Breast epithelium (tissue), 4 donors: Measurements from ENCODE around the gene PTPRM. TPM values are rescaled to one million over a fixed set of nuclear protein-coding genes. Genes with fewer than 3 reads are reported as not detected.

Experiments used
- DNase-seq, 2 donors: peaks; one replicate each; pipeline ENCODE4 v3.0.0-alpha.2; 2019; ENCODE audit warnings: low spot score in 2 of 2
- H3K27ac ChIP-seq, 2 donors: fragments of 200-600 bp; sonication (generic) in 1 of 2; one replicate each; pipeline ENCODE4 v1.5.1; 2016 to 2019; ENCODE audit warnings: mild to moderate bottlenecking in 1 of 2
- H3K27me3 ChIP-seq, 2 donors: fragments of 200-600 bp; sonication (generic) in 1 of 2; one replicate each; pipeline versions ENCODE4 v1.5.1 to v1.6.0; 2017 to 2019; ENCODE audit warnings: control low read depth in 1 of 2, mild to moderate bottlenecking in 1 of 2
- H3K36me3 ChIP-seq: fragments of 200-600 bp; one replicate; pipeline ENCODE4 v1.5.1; 2019
- H3K4me1 ChIP-seq, 2 donors: fragments of 200-600 bp; sonication (generic); one replicate each; pipeline ENCODE4 v1.5.1; 2016 to 2019; ENCODE audit warnings: control low read depth in 1 of 2
- H3K4me3 ChIP-seq, 3 donors: fragments of 200-600 bp; sonication (generic); 1 replicate in 2 of 3; 2 replicates in 1 of 3; pipeline ENCODE4 v1.5.1; 2016 to 2019; ENCODE audit warnings: mild to moderate bottlenecking in 3 of 3, moderate library complexity in 2 of 3
- H3K9me3 ChIP-seq, 2 donors: fragments of 200-600 bp; sonication (generic) in 1 of 2; one replicate each; pipeline ENCODE4 v1.5.1; 2016 to 2019; ENCODE audit warnings: control low read depth in 1 of 2
- CTCF ChIP-seq, 3 donors: fragments of 450-650 bp; IDR thresholded peaks; one replicate each; pipeline ENCODE4 v1.5.1; 2016 to 2017; ENCODE audit warnings: antibody characterized with exemption in 3 of 3, mild to moderate bottlenecking in 3 of 3, moderate library complexity in 3 of 3
- POLR2A ChIP-seq: fragments of 450-650 bp; IDR thresholded peaks from one replicate; pipeline ENCODE4 v1.6.1; 2016; ENCODE audit warnings: antibody characterized with exemption, mild to moderate bottlenecking, moderate library complexity
- POLR2AphosphoS5 ChIP-seq, 3 donors: sonication (generic); formaldehyde crosslinking; IDR thresholded peaks; one replicate each; pipeline ENCODE4 v1.6.1; 2017; ENCODE audit warnings: antibody characterized with exemption in 3 of 3
- intact Hi-C: fragments of 100-400 bp; cut with DNase I; formaldehyde crosslinking; loops from one replicate; pipeline ENCODE4 v1.15.1; 2023; ENCODE audit warnings: low total_unique reads
- total RNA-seq, 3 donors: library from RNA; depleted of rRNA; stranded (reverse); fragments of >200 nt; gene quantifications; one replicate each; pipeline ENCODE4 v1.1.0, GENCODE V29; 2016

PTPRM gene
- total RNA-seq, 3 donors from 2014 or later: 41.7 to 181 (median 140) TPM

- Histone ChIP-seq H3K9me3 (peaks cover 5 to 9% of the 10 kb centered on the region in 2 donors), H3K4me1 (no peaks in the 10 kb centered on the region), H3K27ac (no peak overlapping the region), H3K27me3 (no peaks in the 10 kb centered on the region), H3K36me3 (no peaks in the 10 kb centered on the region), H3K4me3 (no peak overlapping the region)
- no peak for DNase-seq
- intact Hi-C loops: no loop called here
- TF ChIP-seq POLR2A (no peak), POLR2AphosphoS5 (IDR thresholded peaks at IDR 0.05) (no peak)
Observed at GRCh38 chr18:7809455-7809854, 242.3 kb downstream of the PTPRM start.

- Histone ChIP-seq H3K9me3 (peaks cover 9 to 14% of the 10 kb centered on the region in 2 donors), H3K27ac (no peak overlapping the region), H3K27me3 (no peaks in the 10 kb centered on the region), H3K4me3 (no peak overlapping the region), H3K4me1 (no peaks in the 10 kb centered on the region), H3K36me3 (no peaks in the 10 kb centered on the region)
- intact Hi-C loops: no loop called here
- no peak for DNase-seq
- no peak for TF ChIP-seq POLR2AphosphoS5 (IDR thresholded peaks at IDR 0.05)
- TF ChIP-seq CTCF (IDR thresholded peaks at IDR 0.05): no peak
- TF ChIP-seq POLR2A: no peak
Observed at GRCh38 chr18:7809978-7810377, 242.9 kb downstream of the PTPRM start.

GRCh38 chr18:7812431-7813063 is 245.4 kb downstream of the PTPRM start:
- no peaks in the 10 kb centered on the region for H3K36me3 ChIP-seq
- no peaks in the 10 kb centered on the region for H3K4me1 ChIP-seq
- H3K4me3 ChIP-seq: no peak overlapping the region
- TF ChIP-seq CTCF (IDR thresholded peaks at IDR 0.05) (no peak), POLR2AphosphoS5 (IDR thresholded peaks at IDR 0.05) (no peak), POLR2A (no peak)
- peaks cover 15 to 20% of the 10 kb centered on the region in 2 donors for H3K9me3 ChIP-seq
- H3K27ac ChIP-seq: no peak overlapping the region
- no peaks in the 10 kb centered on the region for H3K27me3 ChIP-seq
- DNase-seq: no peak
- intact Hi-C loops: no loop called here

GRCh38 chr18:7813131-7813530 is 246.0 kb downstream of the PTPRM start:
- no peak overlapping the region for H3K4me3 ChIP-seq
- H3K9me3 ChIP-seq: peaks cover 15 to 20% of the 10 kb centered on the region in 2 donors
- H3K27me3 ChIP-seq: no peaks in the 10 kb centered on the region
- DNase-seq: no peak
- H3K4me1 ChIP-seq: no peaks in the 10 kb centered on the region
- TF ChIP-seq CTCF (IDR thresholded peaks at IDR 0.05) (no peak), POLR2AphosphoS5 (IDR thresholded peaks at IDR 0.05) (no peak), POLR2A (no peak)
- intact Hi-C loops: no loop called here
- no peak overlapping the region for H3K27ac ChIP-seq
- H3K36me3 ChIP-seq: no peaks in the 10 kb centered on the region

- Histone ChIP-seq H3K27ac (no peak overlapping the region), H3K9me3 (peaks cover 15 to 20% of the 10 kb centered on the region in 2 donors), H3K4me1 (no peaks in the 10 kb centered on the region), H3K27me3 (no peaks in the 10 kb centered on the region), H3K36me3 (no peaks in the 10 kb centered on the region), H3K4me3 (no peak overlapping the region)
- intact Hi-C loops: no loop called here
- TF ChIP-seq POLR2A (no peak), CTCF (IDR thresholded peaks at IDR 0.05) (no peak), POLR2AphosphoS5 (IDR thresholded peaks at IDR 0.05) (no peak)
- DNase-seq: no peak
Observed at GRCh38 chr18:7814754-7815315, 247.7 kb downstream of the PTPRM start.
